ENCODE data around the gene ZNF93. TPM values are rescaled to one million over a fixed set of nuclear protein-coding genes. Genes with fewer than 3 reads are reported as not detected.

Gene ZNF93
- 5.5 and 9.6 TPM in 2 replicates for total RNA-seq

GRCh38 chr19:19900729-19901444, at the start of gene ZNF93:
ZNF93 (plus strand) TSS chr19:19900946; CDS start chr19:19901089, 143 bp downstream.

GRCh38 chr19:19865750-19866610, 34.8 kb upstream of the ZNF93 start, which contains the start of gene ZNF253:
ZNF253 (plus strand) TSS chr19:19865882; CDS start chr19:19865997, 115 bp downstream.

Other genes with a start within 250 kb of the ZNF93 start
- 21.6 and 49.7 TPM in 2 replicates for gene ATP13A1, start 237.3 kb upstream of the ZNF93 start, total RNA-seq
- 8.1 and 13.4 TPM in 2 replicates for gene ZNF101, start 232.1 kb upstream of the ZNF93 start, total RNA-seq
- 4.9 and 5.3 TPM in 2 replicates for gene ZNF14, start 167.8 kb upstream of the ZNF93 start, total RNA-seq
- gene ZNF506, start 79.2 kb upstream of the ZNF93 start, total RNA-seq, result 1.3 and 4.4 TPM in 2 replicates
- gene ZNF253, start 35.1 kb upstream of the ZNF93 start, total RNA-seq, result 2.9 and 7.4 TPM in 2 replicates
- gene ZNF682, start 138.6 kb downstream of the ZNF93 start, total RNA-seq, result 0.65 and 2.1 TPM in 2 replicates
- gene ZNF90, start 177.1 kb downstream of the ZNF93 start, total RNA-seq, result 0.65 and 1.2 TPM in 2 replicates

Data from epithelial cell of umbilical artery (primary cell).